ENCODE measurements around the gene IGFN1. TPM values are rescaled to one million over a fixed set of nuclear protein-coding genes. Genes with fewer than 3 reads are reported as not detected.
A peak's percentile ranks its signal among the peaks of the same experiment; 100 is the strongest.

Gene IGFN1
- total and polyA plus RNA-seq, 2 of the 8 experiments (the other 6 are each of a cell fraction or from before 2014, with no cell fraction given), result not detected

GRCh38 chr1:201217851-201218250, 27.2 kb downstream of the IGFN1 start:
- CTCF ChIA-PET (ENCODE audit: partially characterized antibody), result interaction anchor here (1.1 to 1.6 kb wide), 2 partner anchors 8 to 191 kb away, joined by 3 read pairs; no protein-coding TSS in a partner anchor
- TF ChIP-seq SUZ12 (IDR thresholded peaks at IDR 0.05; ENCODE audit: low read length) (no peak), RFX5 (IDR thresholded peaks at IDR 0.05; ENCODE audit: borderline replicate concordance, low read depth, low read length) (no peak), EP300 (IDR thresholded peaks at IDR 0.05; ENCODE audit: borderline replicate concordance in 1 of 2, low read depth in 2 of 2, low read length in 2 of 2) (no peak), TAF7 (optimal IDR thresholded peaks at IDR 0.05; ENCODE audit: borderline replicate concordance, low read depth, low read length) (no peak), CEBPB (IDR thresholded peaks at IDR 0.05; ENCODE audit: low read depth, low read length) (no peak), ATF3 (IDR thresholded peaks at IDR 0.05; ENCODE audit: insufficient read depth, low read depth, low read length) (no peak), SP1 (IDR thresholded peaks at IDR 0.05; ENCODE audit: low read depth, low read length) (no peak), CTBP2 (IDR thresholded peaks at IDR 0.05; ENCODE audit: borderline replicate concordance, insufficient read depth, insufficient read length, low read length) (no peak), FOSL1 (IDR thresholded peaks at IDR 0.05; ENCODE audit: insufficient read depth, low read depth, low read length) (no peak), JUND (IDR thresholded peaks at IDR 0.05; ENCODE audit: low read length) (no peak), RAD21 (IDR thresholded peaks at IDR 0.05 in 1 of 2, conservative IDR thresholded peaks at IDR 0.05 in 1 of 2; ENCODE audit: low read depth in 2 of 2, low read length in 2 of 2) (no peak), GABPA (IDR thresholded peaks at IDR 0.05; ENCODE audit: borderline replicate concordance, insufficient read depth, low read length) (no peak), NANOG (IDR thresholded peaks at IDR 0.05; ENCODE audit: insufficient read depth, low read depth, low read length, poor library complexity, severe bottlenecking) (no peak)

More at GRCh38 chr1:201217851-201218250, 27.2 kb downstream of the IGFN1 start:
- H4K91ac ChIP-seq (replicated peaks; ENCODE audit: insufficient read length, low read length), result no peak overlapping the region
- no peak overlapping the region for H3K56ac ChIP-seq (replicated peaks; ENCODE audit: insufficient read length, low read depth, low read length)
- H2AFZ ChIP-seq (ENCODE audit: low read length), result no peak overlapping the region
- H3K23ac ChIP-seq (ENCODE audit: insufficient read length), result no peak overlapping the region
- H2BK120ac ChIP-seq (replicated peaks; ENCODE audit: low read depth, low read length), result no peak overlapping the region
- POLR2A ChIA-PET (ENCODE audit: partially characterized antibody), result no interaction called here
- no peak overlapping the region for H2BK20ac ChIP-seq (ENCODE audit: low read length)
- peak in 1 of 2 experiments; percentile 14 for DNase-seq (ENCODE audit: low read depth in 1 of 2, low spot score in 2 of 2)
- H3K18ac ChIP-seq (ENCODE audit: extremely low read depth, low read length), result no peak overlapping the region
- no peak overlapping the region for H2BK5ac ChIP-seq (ENCODE audit: low read depth, low read length)
- no peak for FAIRE-seq
- no peak overlapping the region for H3K9ac ChIP-seq (replicated peaks in 1 of 4; ENCODE audit: extremely low read depth in 1 of 4, low read depth in 3 of 4, low read length in 3 of 4)
- H3K14ac ChIP-seq (ENCODE audit: insufficient read length), result no peak overlapping the region
- no peak overlapping the region for H2BK15ac ChIP-seq (ENCODE audit: low read length)
- no peak overlapping the region for H4K5ac ChIP-seq (ENCODE audit: insufficient read length, low read depth, low read length)
- H3K79me2 ChIP-seq (ENCODE audit: control insufficient read depth in 1 of 2, insufficient read depth in 2 of 2, low read length in 2 of 2), result no peaks in the 10 kb centered on the region
- no peaks in the 10 kb centered on the region for H3K36me3 ChIP-seq (ENCODE audit: control insufficient read depth in 2 of 4, insufficient read depth in 4 of 4, low read length in 3 of 4)
- no peaks in the 10 kb centered on the region for H3K9me3 ChIP-seq (ENCODE audit: insufficient read depth in 2 of 2, low read depth in 1 of 2, low read length in 1 of 2)
- WGBS, 2 experiments (ENCODE audit: extremely low coverage in 1 of 2, insufficient coverage in 1 of 2, insufficient read length in 1 of 2, insufficient replicate concordance in 2 of 2, low coverage in 1 of 2, low lambda C conversion rate in 2 of 2, missing lambda C conversion rate in 1 of 2), result 83% methylated on average over 3 of the region's 3 CpGs; no CpG with 5 or more reads in 1 of the 2 experiments
- peaks cover 0 to 3% (median 0%) of the 10 kb centered on the region in 4 experiments; a peak in 1 of 7 replicates for H3K4me1 ChIP-seq (replicated peaks in 1 of 4; ENCODE audit: control insufficient read depth in 3 of 4, insufficient read depth in 4 of 4, low read length in 3 of 4)
- H3K23me2 ChIP-seq (ENCODE audit: low read depth, low read length), result no peaks in the 10 kb centered on the region
- no peak overlapping the region for H2AK5ac ChIP-seq (ENCODE audit: low read depth, low read length)
- H3K4me3 ChIP-seq (ENCODE audit: extremely low read depth in 1 of 4, insufficient read depth in 2 of 4, low read depth in 3 of 4, low read length in 4 of 4), result no peak overlapping the region
- no peak overlapping the region for H4K8ac ChIP-seq (ENCODE audit: extremely low read depth, insufficient read depth, low read length)
- no peak overlapping the region for H3K4me2 ChIP-seq (ENCODE audit: insufficient read depth in 1 of 2, low read depth in 2 of 2, low read length in 2 of 2)
- no peak overlapping the region for H3K27ac ChIP-seq (ENCODE audit: low read depth, low read length)
- no peaks in the 10 kb centered on the region for H3K79me1 ChIP-seq (ENCODE audit: low read depth, low read length)
- no peaks in the 10 kb centered on the region for H3K27me3 ChIP-seq (replicated peaks in 1 of 4; ENCODE audit: control insufficient read depth in 3 of 4, extremely low read depth in 1 of 4, insufficient read depth in 3 of 4, low read length in 3 of 4)
- no peaks in the 10 kb centered on the region for H4K20me1 ChIP-seq (replicated peaks in 1 of 2; ENCODE audit: control insufficient read depth in 1 of 2, insufficient read depth in 2 of 2, low read length in 2 of 2)
- H3K4ac ChIP-seq (replicated peaks; ENCODE audit: insufficient read length, low read depth, low read length), result no peak overlapping the region
- H2BK12ac ChIP-seq (ENCODE audit: low read depth, low read length), result no peak overlapping the region

All from H1 (cell line).